ENCODE data around the gene DCAF8.

The DCAF8 gene

GRCh38 chr1:160177667-160178066 lies 84.7 kb downstream of the DCAF8 start:
- no peak overlapping the region; the same call in 1 of the 2 replicates for H3K9ac ChIP-seq (ENCODE audit: low read length)
- TF ChIP-seq CTCF (IDR thresholded peaks at IDR 0.05; ENCODE audit: low read depth, low read length), result no peak
- no peak for TF ChIP-seq EZH2phosphoT487 (IDR thresholded peaks at IDR 0.05; ENCODE audit: low read depth)
- H3K79me2 ChIP-seq (ENCODE audit: low read length), result no peaks in the 10 kb centered on the region
- H2AFZ ChIP-seq (ENCODE audit: low read depth, low read length), result no peak overlapping the region; the same call in 1 of the 2 replicates
- no peaks in the 10 kb centered on the region for H3K9me3 ChIP-seq (ENCODE audit: insufficient read depth, low read length)
- H3K4me2 ChIP-seq (ENCODE audit: low read length), result peak overlapping the region; percentile 20
- no peaks in the 10 kb centered on the region for H3K36me3 ChIP-seq (replicated peaks; ENCODE audit: low read depth, low read length)
- H4K20me1 ChIP-seq (ENCODE audit: insufficient read depth, low read length), result no peaks in the 10 kb centered on the region
- H3K27me3 ChIP-seq (ENCODE audit: low read depth, low read length), result peaks cover 49% of the 10 kb centered on the region
- H3K4me1 ChIP-seq (ENCODE audit: low read length), result peaks cover 11% of the 10 kb centered on the region; the same call in 1 of the 2 replicates
- peak overlapping the region; percentile 17; the same call in 1 of the 2 replicates for H3K4me3 ChIP-seq (ENCODE audit: low read length)
- no peak overlapping the region; the same call in 1 of the 2 replicates for H3K27ac ChIP-seq (ENCODE audit: low read length)

- Histone ChIP-seq H3K27ac (ENCODE audit: low read length) (no peak overlapping the region; the same call in 1 of the 2 replicates), H3K27me3 (ENCODE audit: low read depth, low read length) (peaks cover 53% of the 10 kb centered on the region), H2AFZ (ENCODE audit: low read depth, low read length) (no peak overlapping the region; the same call in 1 of the 2 replicates), H3K4me1 (ENCODE audit: low read length) (peaks cover 15% of the 10 kb centered on the region), H3K9me3 (ENCODE audit: insufficient read depth, low read length) (no peaks in the 10 kb centered on the region), H4K20me1 (ENCODE audit: insufficient read depth, low read length) (no peaks in the 10 kb centered on the region), H3K4me2 (ENCODE audit: low read length) (peak overlapping the region; percentile 20), H3K9ac (ENCODE audit: low read length) (no peak overlapping the region; the same call in 1 of the 2 replicates), H3K36me3 (replicated peaks; ENCODE audit: low read depth, low read length) (no peaks in the 10 kb centered on the region), H3K4me3 (ENCODE audit: low read length) (peak overlapping the region; percentile 17; the same call in 1 of the 2 replicates), H3K79me2 (ENCODE audit: low read length) (no peaks in the 10 kb centered on the region)
- TF ChIP-seq EZH2phosphoT487 (IDR thresholded peaks at IDR 0.05; ENCODE audit: low read depth) (no peak), CTCF (IDR thresholded peaks at IDR 0.05; ENCODE audit: low read depth, low read length) (no peak)
Measured at GRCh38 chr1:160177231-160177630, 85.1 kb downstream of the DCAF8 start.

- TF ChIP-seq EZH2phosphoT487 (IDR thresholded peaks at IDR 0.05; ENCODE audit: low read depth) (no peak), CTCF (IDR thresholded peaks at IDR 0.05; ENCODE audit: low read depth, low read length) (no peak)
- Histone ChIP-seq H3K27me3 (ENCODE audit: low read depth, low read length) (peaks cover 62% of the 10 kb centered on the region), H3K27ac (ENCODE audit: low read length) (no peak overlapping the region), H3K36me3 (replicated peaks; ENCODE audit: low read depth, low read length) (no peaks in the 10 kb centered on the region), H3K4me1 (ENCODE audit: low read length) (peaks cover 43% of the 10 kb centered on the region), H2AFZ (ENCODE audit: low read depth, low read length) (no peak overlapping the region), H3K9ac (ENCODE audit: low read length) (no peak overlapping the region), H3K4me2 (ENCODE audit: low read length) (no peak overlapping the region), H3K9me3 (ENCODE audit: insufficient read depth, low read length) (no peaks in the 10 kb centered on the region), H4K20me1 (ENCODE audit: insufficient read depth, low read length) (no peaks in the 10 kb centered on the region), H3K79me2 (ENCODE audit: low read length) (no peaks in the 10 kb centered on the region), H3K4me3 (ENCODE audit: low read length) (no peak overlapping the region)
Measured at GRCh38 chr1:160171980-160172379, 90.4 kb downstream of the DCAF8 start.

GRCh38 chr1:160171354-160171753 lies 91.0 kb downstream of the DCAF8 start:
- Histone ChIP-seq H2AFZ (ENCODE audit: low read depth, low read length) (no peak overlapping the region), H3K9ac (ENCODE audit: low read length) (no peak overlapping the region), H3K27ac (ENCODE audit: low read length) (no peak overlapping the region)

More at GRCh38 chr1:160171354-160171753, 91.0 kb downstream of the DCAF8 start:
- Histone ChIP-seq H3K4me2 (ENCODE audit: low read length) (no peak overlapping the region), H3K27me3 (ENCODE audit: low read depth, low read length) (peaks cover 68% of the 10 kb centered on the region), H3K79me2 (ENCODE audit: low read length) (no peaks in the 10 kb centered on the region), H3K9me3 (ENCODE audit: insufficient read depth, low read length) (no peaks in the 10 kb centered on the region), H3K36me3 (replicated peaks; ENCODE audit: low read depth, low read length) (no peaks in the 10 kb centered on the region), H4K20me1 (ENCODE audit: insufficient read depth, low read length) (no peaks in the 10 kb centered on the region), H3K4me1 (ENCODE audit: low read length) (peaks cover 39% of the 10 kb centered on the region), H3K4me3 (ENCODE audit: low read length) (no peak overlapping the region)
- TF ChIP-seq EZH2phosphoT487 (IDR thresholded peaks at IDR 0.05; ENCODE audit: low read depth), result no peak
- TF ChIP-seq CTCF (IDR thresholded peaks at IDR 0.05; ENCODE audit: low read depth, low read length), result no peak
